ENCODE data around the gene SKI.
"Not testable (repeated sequence)": the region's sequence is repeated elsewhere in the genome, so short reads cannot be mapped to it uniquely, and the experiment has no call there.

Gene SKI

DNA sequence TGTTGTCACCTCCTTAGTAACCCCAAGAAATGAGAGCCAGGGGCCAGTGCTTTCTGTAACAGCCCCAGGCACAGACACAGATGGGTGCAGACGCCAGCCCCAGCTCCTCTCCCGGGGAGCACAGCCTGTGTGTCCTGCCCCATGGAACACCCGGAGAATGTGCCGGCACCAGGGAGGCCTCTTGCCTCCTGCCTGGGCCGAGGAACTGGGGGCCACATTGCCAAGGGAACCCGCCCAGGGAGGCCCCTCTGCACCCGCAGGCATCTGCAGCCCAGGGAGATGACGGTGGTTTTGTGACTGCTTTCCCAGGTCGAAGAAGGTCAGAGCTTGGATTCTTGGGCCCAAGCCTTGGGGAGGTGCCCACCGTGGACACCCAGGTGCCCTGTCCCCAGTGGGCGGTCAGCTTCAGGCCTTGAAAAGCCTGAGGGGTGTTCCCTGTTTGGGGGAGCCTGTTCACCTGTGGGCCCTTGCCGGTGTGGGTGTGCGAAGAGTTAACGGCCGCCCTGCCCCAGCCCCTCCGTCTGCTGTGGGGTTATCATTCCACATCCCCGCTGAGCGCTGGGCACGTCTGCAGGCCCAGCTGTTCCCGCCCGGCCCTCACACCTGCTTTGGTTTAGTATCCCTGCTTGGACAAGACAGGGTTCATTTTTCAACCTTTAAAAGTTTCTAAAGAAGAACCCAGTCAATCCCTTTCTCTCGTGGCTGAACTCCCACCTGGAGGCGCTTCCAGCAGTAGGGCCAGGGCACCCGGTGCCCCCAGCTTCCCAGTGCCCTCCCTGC lies 100.7 kb downstream of the SKI start:
- DNase-seq (ENCODE audit: extremely low spot score, insufficient read length, low read depth) (no peak), FAIRE-seq (no peak)

GRCh38 chr1:2330035-2330434 lies 101.9 kb downstream of the SKI start:
- DNase-seq (ENCODE audit: extremely low spot score, insufficient read length, low read depth): no peak
- no peak for FAIRE-seq

- DNase-seq (ENCODE audit: extremely low spot score, insufficient read length, low read depth) (no peak), FAIRE-seq (no peak)
Observed at GRCh38 chr1:2330519-2331199, 102.5 kb downstream of the SKI start.

- no peak for DNase-seq (ENCODE audit: extremely low spot score, insufficient read length, low read depth)
- FAIRE-seq: no peak
Observed at GRCh38 chr1:2331200-2331544, 103.1 kb downstream of the SKI start.

GRCh38 chr1:2331580-2331979 lies 103.5 kb downstream of the SKI start:
- not testable (repeated sequence) for FAIRE-seq; DNase-seq (ENCODE audit: extremely low spot score, insufficient read length, low read depth)

DNA sequence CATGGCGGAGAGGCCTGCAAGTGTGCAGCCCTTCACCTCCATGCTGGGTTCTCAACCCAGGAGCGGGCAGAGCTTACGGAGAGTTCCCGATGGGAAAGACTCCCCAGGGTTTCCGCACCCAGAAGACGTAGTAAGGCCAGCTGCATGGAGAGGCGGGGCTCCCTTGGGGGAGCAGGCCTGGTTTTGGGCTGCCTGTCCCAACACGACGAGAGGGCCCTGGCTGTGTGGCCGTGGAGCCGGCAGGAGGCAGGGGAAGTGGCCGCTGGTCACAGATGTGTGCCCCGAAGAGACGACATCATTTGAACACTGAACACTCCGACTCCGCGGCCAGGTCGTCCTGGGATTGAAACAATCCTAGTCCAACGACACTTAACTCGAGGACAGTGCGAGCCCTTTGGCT lies 106.2 kb downstream of the SKI start:
- DNase-seq (ENCODE audit: extremely low spot score, insufficient read length, low read depth) (no peak), FAIRE-seq (no peak)

GRCh38 chr1:2334883-2335534 lies 106.9 kb downstream of the SKI start:
- FAIRE-seq (no peak), DNase-seq (ENCODE audit: extremely low spot score, insufficient read length, low read depth) (no peak)

DNA sequence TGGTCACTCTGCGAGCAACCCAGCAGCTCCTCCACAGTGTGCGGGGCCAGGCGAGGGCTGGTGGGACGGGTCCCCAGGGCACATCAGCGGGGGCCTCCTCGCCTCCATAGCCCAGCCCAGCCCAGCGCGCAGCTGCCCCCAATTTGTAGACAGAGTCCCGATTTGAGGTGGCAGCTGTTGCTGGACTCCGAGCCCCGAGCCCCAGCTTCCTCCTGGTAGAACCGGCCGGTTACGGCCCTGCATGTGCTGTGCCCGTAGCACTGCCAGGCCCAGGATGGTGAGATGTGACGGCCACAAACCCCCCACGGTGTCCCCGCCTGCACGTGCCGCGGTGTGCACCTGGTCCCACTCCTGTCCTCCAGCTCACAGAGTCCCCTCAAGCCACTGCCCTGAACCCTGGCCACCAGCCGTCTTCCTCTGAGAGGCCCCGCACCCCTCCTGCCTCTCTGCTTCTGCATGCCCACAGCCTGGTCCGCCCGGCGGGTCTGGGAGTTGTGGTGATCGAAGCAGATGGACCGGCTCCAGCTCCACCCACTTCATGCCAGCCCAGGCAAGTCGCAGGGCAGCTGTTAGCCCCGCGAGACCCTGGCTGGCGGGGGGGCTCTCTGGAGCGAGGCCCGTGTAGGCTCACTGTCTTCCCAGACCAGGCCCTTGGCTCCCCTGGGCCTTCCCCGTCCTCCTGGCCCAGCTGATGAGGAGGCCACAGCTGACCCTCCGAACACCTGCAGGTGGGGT lies 107.8 kb downstream of the SKI start:
- FAIRE-seq (no peak), DNase-seq (ENCODE audit: extremely low spot score, insufficient read length, low read depth) (no peak)

GRCh38 chr1:2336499-2336898 lies 108.4 kb downstream of the SKI start:
- FAIRE-seq: no peak
- DNase-seq (ENCODE audit: extremely low spot score, insufficient read length, low read depth): no peak

GRCh38 chr1:2337081-2337480 lies 109.0 kb downstream of the SKI start:
- DNase-seq (ENCODE audit: extremely low spot score, insufficient read length, low read depth) (no peak), FAIRE-seq (no peak)

- FAIRE-seq (no peak), DNase-seq (ENCODE audit: extremely low spot score, insufficient read length, low read depth) (no peak)
Observed at GRCh38 chr1:2337501-2337900, 109.4 kb downstream of the SKI start.

DNA sequence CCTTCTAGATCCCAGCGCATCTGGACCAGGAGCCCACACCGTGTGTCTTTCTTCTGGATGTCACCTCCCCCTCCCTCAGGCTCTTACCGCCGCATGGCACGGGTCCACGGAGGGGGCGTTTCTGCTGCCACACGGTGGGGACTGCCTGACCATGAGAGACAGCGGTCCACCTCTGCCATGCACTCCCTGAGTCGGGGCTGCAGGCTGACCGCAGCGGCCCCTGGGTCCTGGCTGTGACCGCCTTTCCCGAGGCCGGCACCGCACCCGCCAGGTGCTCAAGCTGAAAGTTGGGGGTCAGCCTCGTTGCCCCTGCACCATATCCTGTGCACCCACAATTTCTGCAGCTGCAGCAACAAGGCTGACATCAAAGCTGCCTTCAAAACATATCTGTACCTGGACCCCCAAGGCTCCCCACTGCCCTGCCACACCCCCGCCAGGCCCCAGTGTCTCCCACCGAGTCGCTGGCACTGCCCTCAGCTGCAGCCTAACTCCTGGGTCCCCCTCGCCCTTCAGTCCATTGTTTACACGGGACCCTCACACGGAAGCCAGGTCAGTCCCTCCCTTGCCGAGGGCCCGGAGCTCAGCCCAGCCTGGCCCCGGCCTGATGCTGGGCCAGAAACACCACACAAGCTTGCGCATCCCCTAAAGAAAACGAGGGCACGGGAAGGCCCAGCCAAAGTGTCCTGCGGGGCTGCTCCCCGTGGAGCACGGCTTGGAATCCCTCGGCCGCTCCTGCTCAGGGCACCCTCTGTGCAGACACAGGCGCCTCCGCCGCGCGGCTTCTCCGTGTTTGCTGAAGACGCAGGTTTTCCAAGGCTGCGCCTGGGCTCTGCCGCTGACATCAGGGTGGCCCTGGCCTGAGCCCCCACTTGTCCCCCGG lies 111.3 kb downstream of the SKI start:
- DNase-seq (ENCODE audit: extremely low spot score, insufficient read length, low read depth): no peak
- FAIRE-seq: no peak

DNA sequence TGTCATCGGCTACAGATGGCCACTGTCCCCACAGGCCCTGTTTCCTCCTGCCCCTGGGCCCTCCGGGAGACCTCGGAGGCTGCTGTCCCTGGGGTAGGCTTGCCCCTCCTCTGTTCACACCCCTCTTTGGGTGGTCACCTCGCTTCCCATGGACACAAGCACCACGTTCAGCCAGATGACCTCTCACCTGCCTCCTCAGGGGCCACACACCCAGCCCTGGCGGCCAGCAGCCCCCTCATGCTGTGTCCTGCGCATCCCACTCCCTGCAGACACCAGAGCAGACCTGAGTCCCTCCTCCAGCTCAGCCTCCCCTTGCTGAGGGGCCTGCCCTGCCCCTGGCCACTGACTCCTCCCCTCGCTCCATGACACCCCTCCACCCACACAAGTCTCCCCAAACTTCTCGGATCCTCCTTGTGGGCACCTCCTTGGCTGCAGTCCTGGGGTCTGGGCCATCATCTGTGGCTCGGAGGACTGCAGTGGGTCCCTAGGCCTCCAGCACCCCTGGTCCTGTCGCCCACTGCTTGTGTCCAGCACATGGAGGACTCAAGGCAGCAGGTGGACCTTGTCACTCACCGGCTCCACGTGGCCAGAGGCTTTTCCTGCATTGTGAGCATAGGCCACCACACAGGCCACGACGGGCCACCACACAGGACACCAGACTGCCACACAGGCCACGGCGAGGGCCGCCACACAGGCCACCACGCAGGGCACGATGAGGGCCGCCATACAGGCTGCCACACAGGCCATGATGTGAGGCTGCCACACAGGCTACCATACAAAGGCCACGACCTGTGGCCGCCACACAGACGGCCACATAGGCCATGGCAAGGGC lies 112.2 kb downstream of the SKI start:
- DNase-seq (ENCODE audit: extremely low spot score, insufficient read length, low read depth) (no peak), FAIRE-seq (no peak)

DNA sequence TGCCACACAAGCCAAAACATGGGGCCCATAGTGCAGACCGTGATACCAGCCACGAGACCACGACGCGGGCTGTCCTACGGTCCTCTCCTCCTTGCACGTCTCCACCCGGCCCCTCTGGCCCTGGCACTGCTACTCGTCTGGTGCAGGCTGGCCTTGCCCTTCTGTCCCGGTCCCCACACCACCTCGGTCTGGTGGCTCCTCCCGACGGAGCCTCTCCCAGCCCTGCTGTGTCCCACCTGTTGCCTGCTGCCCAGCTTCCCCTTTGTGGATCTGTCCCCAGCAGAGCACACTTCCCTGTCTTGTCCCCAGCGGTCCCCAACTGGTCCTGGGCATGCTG lies 112.8 kb downstream of the SKI start:
- DNase-seq (ENCODE audit: extremely low spot score, insufficient read length, low read depth): no peak
- no peak for FAIRE-seq

GRCh38 chr1:2341706-2342383 lies 113.7 kb downstream of the SKI start:
- DNase-seq (ENCODE audit: extremely low spot score, insufficient read length, low read depth) (no peak), FAIRE-seq (no peak)

DNA sequence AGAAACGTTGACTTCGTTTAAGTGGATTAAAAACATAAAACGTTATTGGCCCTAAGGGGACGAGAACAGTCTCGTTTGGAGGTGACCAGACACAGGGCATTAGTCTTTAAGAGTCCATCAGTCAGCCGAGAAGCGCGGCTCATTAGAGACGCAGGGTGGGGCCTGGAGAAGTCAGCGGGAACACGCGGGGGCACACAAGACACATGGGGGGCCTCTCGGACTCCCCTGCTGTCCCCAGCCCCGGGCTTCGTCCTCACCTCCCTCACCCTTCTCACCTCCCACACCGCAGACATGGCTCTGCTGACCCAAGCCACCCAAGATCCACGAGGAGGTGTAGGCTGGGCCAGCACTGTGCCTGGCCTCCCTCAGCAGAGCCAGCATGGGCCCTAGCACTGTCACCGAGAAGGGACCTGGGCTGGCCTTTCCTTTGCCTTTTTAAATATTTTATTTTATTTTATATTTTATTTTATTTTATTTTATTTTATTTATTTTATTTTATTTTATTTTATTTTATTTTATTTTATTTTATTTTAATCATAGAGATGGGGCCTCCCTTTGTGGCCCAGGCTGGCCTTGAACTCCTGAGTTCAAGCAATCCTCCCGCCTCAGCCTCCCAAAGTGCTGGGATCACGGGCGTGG lies 114.4 kb downstream of the SKI start:
- no peak for DNase-seq (ENCODE audit: extremely low spot score, insufficient read length, low read depth)
- FAIRE-seq: no peak

DNA sequence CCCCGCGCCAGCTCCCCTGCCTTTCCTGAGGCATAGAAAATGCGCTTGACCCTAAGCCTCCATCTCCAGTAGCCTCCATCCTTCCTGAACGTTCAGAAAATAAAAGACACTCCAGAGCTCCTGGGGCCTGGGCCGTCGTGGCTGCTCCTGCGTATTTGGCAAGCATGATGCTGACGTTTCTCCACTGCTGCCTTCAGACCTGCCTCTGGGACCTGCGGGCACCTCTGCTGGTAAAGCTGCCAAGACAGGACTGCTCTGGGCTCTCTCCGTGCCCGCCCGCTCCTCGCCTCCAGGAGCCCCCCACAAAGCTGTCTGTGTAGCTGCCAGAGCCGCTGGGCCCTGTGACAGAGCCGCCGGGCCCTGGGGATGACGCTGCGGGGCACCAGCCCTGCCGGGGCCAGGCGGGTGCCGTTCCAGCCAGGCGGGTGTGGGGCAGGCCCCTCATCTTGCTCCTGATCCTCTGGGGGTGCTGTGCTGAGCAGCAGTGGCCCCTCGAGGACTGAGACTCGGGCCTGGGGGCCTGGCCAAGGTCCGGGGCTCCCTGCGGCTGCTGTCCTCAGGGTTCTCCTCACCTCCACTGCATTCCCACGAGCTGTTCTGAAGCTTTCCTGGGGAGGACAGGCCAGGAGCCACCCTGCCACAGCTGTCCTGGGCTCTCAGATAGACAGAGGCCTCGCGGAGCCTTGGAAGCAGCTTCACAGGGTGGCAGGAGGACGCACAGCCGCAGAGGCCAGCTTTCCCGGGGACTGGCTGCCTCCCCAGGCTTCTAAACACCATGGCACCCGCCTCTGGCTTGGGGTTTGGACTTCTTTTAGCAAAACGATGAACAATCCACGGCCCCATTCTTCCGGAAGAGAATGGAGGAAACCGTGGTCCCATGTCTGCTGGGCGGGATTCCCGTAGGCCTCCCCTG lies 115.2 kb downstream of the SKI start:
- FAIRE-seq (no peak), DNase-seq (ENCODE audit: extremely low spot score, insufficient read length, low read depth) (no peak)
